ENCODE data around the gene CAMK1D.

Gene CAMK1D

DNA sequence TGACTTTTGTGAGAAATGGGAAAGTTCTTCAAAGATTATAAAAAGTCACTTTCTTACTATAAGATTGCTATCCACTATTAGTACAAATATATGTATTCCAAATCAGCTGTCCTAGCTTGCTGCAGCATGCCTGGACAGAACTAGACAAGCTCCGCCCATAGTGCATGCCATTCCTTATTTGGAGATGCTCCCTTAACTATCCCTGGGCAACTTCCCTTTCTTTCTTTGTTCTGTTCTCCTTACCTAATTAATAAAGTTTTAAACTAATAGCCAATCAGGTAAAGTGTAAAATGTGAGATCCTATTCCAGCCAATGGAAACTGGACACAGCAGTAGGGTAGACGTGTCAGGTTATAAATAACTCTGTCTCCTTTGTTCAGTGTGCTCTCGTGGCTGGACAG is 281.9 kb downstream of the CAMK1D start:
- Histone ChIP-seq H3K4me2 (no peak overlapping the region), H3K27me3 (ENCODE audit: insufficient read depth, low read depth) (no peaks in the 10 kb centered on the region), H3K27ac (no peak overlapping the region), H2AFZ (ENCODE audit: low read depth) (no peak overlapping the region), H3K9ac (no peak overlapping the region), H3K36me3 (ENCODE audit: insufficient read depth) (no peaks in the 10 kb centered on the region), H4K20me1 (ENCODE audit: insufficient read depth) (no peaks in the 10 kb centered on the region), H3K79me2 (ENCODE audit: insufficient read depth, low read depth) (no peaks in the 10 kb centered on the region), H3K4me1 (ENCODE audit: low read depth, poor library complexity, severe bottlenecking) (no peaks in the 10 kb centered on the region), H3K4me3 (IDR thresholded peaks at IDR 0.05; ENCODE audit: insufficient read depth, low read depth, low read length) (no peak overlapping the region)
- TF ChIP-seq, protein P1, sequence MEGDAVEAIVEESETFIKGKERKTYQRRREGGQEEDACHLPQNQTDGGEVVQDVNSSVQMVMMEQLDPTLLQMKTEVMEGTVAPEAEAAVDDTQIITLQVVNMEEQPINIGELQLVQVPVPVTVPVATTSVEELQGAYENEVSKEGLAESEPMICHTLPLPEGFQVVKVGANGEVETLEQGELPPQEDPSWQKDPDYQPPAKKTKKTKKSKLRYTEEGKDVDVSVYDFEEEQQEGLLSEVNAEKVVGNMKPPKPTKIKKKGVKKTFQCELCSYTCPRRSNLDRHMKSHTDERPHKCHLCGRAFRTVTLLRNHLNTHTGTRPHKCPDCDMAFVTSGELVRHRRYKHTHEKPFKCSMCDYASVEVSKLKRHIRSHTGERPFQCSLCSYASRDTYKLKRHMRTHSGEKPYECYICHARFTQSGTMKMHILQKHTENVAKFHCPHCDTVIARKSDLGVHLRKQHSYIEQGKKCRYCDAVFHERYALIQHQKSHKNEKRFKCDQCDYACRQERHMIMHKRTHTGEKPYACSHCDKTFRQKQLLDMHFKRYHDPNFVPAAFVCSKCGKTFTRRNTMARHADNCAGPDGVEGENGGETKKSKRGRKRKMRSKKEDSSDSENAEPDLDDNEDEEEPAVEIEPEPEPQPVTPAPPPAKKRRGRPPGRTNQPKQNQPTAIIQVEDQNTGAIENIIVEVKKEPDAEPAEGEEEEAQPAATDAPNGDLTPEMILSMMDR (conservative IDR thresholded peaks at IDR 0.05; ENCODE audit: low read depth, low read length) = no peak

DNA sequence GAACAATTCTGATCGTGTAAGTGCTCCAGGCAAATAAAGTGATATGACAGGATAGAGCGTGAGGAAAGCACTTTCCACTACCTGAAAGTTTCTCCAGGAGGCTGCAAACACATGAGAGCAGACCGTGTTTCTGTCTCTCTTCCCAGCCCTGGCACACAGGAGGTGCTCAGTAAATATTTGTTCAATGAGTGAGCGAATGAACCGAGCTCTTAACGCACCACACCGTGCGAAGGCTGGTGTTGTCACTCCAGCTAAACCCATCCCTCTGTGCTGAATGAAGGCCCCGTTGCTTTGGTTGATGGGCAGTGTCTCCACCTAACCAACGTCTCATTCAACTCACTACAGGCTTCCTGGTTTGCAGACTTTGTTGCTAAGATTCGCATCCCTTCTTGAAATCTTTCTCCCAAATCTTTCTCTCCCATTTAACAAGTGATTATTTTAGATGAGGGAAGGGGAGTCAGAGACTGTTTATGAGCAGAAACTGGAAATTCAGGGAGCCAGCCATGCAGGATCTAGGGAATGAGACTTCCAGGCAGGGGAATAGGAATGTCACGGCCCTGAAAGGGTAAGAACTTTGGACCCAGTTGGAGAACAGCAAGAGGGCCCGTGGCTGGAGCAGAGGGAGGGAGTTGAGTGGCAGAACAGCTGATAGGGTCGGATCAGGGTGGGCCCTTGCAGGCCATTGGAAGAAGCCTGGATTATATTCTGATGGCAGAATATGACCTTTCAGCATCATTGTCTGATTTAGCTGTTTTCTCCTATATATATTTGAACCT is 282.6 kb downstream of the CAMK1D start:
- Histone ChIP-seq H3K4me3 (IDR thresholded peaks at IDR 0.05; ENCODE audit: insufficient read depth, low read depth, low read length) (no peak overlapping the region), H3K79me2 (ENCODE audit: insufficient read depth, low read depth) (no peaks in the 10 kb centered on the region), H2AFZ (ENCODE audit: low read depth) (no peak overlapping the region), H4K20me1 (ENCODE audit: insufficient read depth) (no peaks in the 10 kb centered on the region), H3K27ac (no peak overlapping the region), H3K27me3 (ENCODE audit: insufficient read depth, low read depth) (no peaks in the 10 kb centered on the region), H3K36me3 (ENCODE audit: insufficient read depth) (no peaks in the 10 kb centered on the region), H3K9ac (no peak overlapping the region), H3K4me2 (no peak overlapping the region), H3K4me1 (ENCODE audit: low read depth, poor library complexity, severe bottlenecking) (no peaks in the 10 kb centered on the region)
- TF ChIP-seq, protein P1 (conservative IDR thresholded peaks at IDR 0.05; ENCODE audit: low read depth, low read length) = no peak

DNA sequence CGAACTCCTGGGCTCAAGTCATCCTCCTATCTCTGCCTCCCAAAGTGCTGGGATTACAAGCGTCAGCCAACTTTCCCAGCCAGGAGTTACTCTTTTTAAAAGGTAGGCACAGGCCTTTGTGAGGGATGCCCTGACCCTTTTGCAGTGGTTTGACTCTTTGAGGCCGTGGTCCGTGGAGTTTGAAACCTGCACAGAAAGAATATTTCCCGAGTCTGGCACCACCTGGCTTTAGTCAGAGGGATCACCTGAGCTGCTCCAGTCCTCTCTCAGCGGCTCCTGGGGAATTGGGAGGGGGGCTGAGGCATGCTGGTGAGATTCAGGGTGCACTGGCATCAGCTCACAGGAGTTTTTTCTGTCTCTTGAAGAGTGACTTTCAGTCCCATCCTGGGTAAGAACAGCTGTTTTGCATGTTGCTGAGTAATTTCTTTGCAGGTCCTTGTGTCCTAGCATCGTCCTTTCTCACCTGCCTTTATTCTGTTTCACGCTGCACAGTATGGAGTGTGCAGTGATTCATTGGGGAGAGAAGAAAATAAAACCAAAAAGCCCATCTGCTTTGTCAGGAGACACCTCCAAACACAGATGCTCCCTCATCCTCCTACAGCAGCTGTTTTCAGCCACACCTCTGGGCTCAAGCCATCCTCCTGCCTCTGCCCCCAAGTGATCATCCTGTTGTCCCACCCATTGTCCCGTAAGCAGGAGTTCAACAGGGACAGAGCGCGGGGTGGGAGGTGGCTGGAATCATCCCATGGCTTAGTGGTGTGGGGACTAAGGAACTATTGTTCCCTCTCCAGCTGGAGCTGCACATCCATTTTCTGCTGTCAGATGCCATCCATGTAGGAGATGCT is 284.7 kb downstream of the CAMK1D start:
- Histone ChIP-seq H3K27ac (no peak overlapping the region), H3K4me2 (no peak overlapping the region), H4K20me1 (ENCODE audit: insufficient read depth) (no peaks in the 10 kb centered on the region), H3K79me2 (ENCODE audit: insufficient read depth, low read depth) (no peaks in the 10 kb centered on the region), H3K4me3 (IDR thresholded peaks at IDR 0.05; ENCODE audit: insufficient read depth, low read depth, low read length) (no peak overlapping the region), H3K27me3 (ENCODE audit: insufficient read depth, low read depth) (no peaks in the 10 kb centered on the region), H2AFZ (ENCODE audit: low read depth) (no peak overlapping the region), H3K9ac (no peak overlapping the region), H3K4me1 (ENCODE audit: low read depth, poor library complexity, severe bottlenecking) (peaks cover 14% of the 10 kb centered on the region), H3K36me3 (ENCODE audit: insufficient read depth) (no peaks in the 10 kb centered on the region)
- TF ChIP-seq, protein P1 (conservative IDR thresholded peaks at IDR 0.05; ENCODE audit: low read depth, low read length) = no peak

DNA sequence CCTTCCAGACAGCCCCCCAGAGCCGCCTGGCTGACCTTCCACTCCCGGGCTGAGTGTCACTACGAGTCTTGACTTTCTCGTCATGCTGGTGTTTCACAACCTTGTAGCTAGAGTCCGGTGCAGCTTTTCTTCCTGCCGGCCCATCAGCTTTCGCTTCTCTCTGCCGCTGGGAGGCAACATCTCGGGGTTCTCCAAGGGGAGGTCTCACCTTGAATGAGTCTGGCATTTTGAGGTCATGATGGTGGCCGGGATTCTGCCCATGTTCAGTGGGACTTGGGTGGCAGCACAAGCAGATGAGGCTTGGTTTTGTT is 285.2 kb downstream of the CAMK1D start:
- Histone ChIP-seq H3K27ac (no peak overlapping the region), H4K20me1 (ENCODE audit: insufficient read depth) (no peaks in the 10 kb centered on the region)

More for the DNA sequence above, 285.2 kb downstream of the CAMK1D start:
- H2AFZ ChIP-seq (ENCODE audit: low read depth) = no peak overlapping the region
- H3K4me1 ChIP-seq (ENCODE audit: low read depth, poor library complexity, severe bottlenecking) = peaks cover 14% of the 10 kb centered on the region
- TF ChIP-seq, protein P1 (conservative IDR thresholded peaks at IDR 0.05; ENCODE audit: low read depth, low read length) = no peak
- no peaks in the 10 kb centered on the region for H3K79me2 ChIP-seq (ENCODE audit: insufficient read depth, low read depth)
- no peaks in the 10 kb centered on the region for H3K36me3 ChIP-seq (ENCODE audit: insufficient read depth)
- no peak overlapping the region for H3K4me2 ChIP-seq
- H3K27me3 ChIP-seq (ENCODE audit: insufficient read depth, low read depth) = no peaks in the 10 kb centered on the region
- H3K4me3 ChIP-seq (IDR thresholded peaks at IDR 0.05; ENCODE audit: insufficient read depth, low read depth, low read length) = no peak overlapping the region
- no peak overlapping the region for H3K9ac ChIP-seq
